MCF 10A (cell line): ENCODE data around the gene SLC66A1. TPM values are rescaled to one million over a fixed set of nuclear protein-coding genes. Genes with fewer than 3 reads are reported as not detected.

Source experiments
- BruUV-seq: library from RNA; stranded (reverse); fragments of 400-500 nt; replicated peaks from 2 replicates; lab custom pipeline; 2021; lab: Mats Ljungman, UMichigan
- CTCF ChIA-PET: fragments of 300-600 bp; sonication (Branson Sonifier 250); formaldehyde crosslinking; extraction: SDS; loops from one replicate; lab custom pipeline; 2021; ENCODE audit warnings: antibody characterized with exemption, inconsistent platforms; lab: Yijun Ruan, JAX
- POLR2A ChIA-PET: fragments of 300-600, 350-650 bp; sonication (Branson Sonifier 250); formaldehyde crosslinking; extraction: SDS; loops from one replicate; lab custom pipeline; 2020; ENCODE audit warnings: antibody characterized with exemption, inconsistent platforms; lab: Yijun Ruan, JAX
- DNase-seq: peaks from one replicate; pipeline ENCODE4 v3.0.0-alpha.2; 2018; ENCODE audit not compliant: unreplicated experiment
- H3K27ac Mint-ChIP-seq: one replicate; pipeline ENCODE4 v1.8.0; 2022; ENCODE audit warnings: mild to moderate bottlenecking, low read depth, mixed read lengths; ENCODE audit not compliant: unreplicated experiment
- H3K27me3 Mint-ChIP-seq: one replicate; pipeline ENCODE4 v1.8.0; 2022; ENCODE audit warnings: mixed read lengths; ENCODE audit not compliant: insufficient read depth, unreplicated experiment
- H3K36me3 Mint-ChIP-seq: one replicate; pipeline ENCODE4 v1.8.0; 2022; ENCODE audit warnings: mild to moderate bottlenecking, moderate library complexity, mixed read lengths; ENCODE audit not compliant: insufficient read depth, unreplicated experiment
- H3K4me1 Mint-ChIP-seq: one replicate; pipeline ENCODE4 v1.8.0; 2022; ENCODE audit warnings: mixed read lengths; ENCODE audit not compliant: insufficient read depth, unreplicated experiment
- H3K4me3 Mint-ChIP-seq: one replicate; pipeline ENCODE4 v1.8.0; 2022; ENCODE audit warnings: mild to moderate bottlenecking, moderate library complexity, mixed read lengths; ENCODE audit not compliant: unreplicated experiment
- H3K9me3 Mint-ChIP-seq: one replicate; pipeline ENCODE4 v1.8.0; 2022; ENCODE audit warnings: mixed read lengths; ENCODE audit not compliant: unreplicated experiment
- CTCF ChIP-seq: fragments of 200-600 bp; IDR thresholded peaks from one replicate; pipeline ENCODE4 v1.8.0; 2022; ENCODE audit warnings: antibody characterized with exemption, mild to moderate bottlenecking; ENCODE audit not compliant: unreplicated experiment
- intact Hi-C: fragments of 100-400 bp; cut with micrococcal nuclease; formaldehyde crosslinking; loops from 2 replicates; pipeline ENCODE4 v1.14.1; 2022
- total RNA-seq: library from RNA; stranded (reverse); gene quantifications from 2 replicates; pipeline ENCODE4 v1.2.3, GENCODE V29; 2022

Gene SLC66A1
- total RNA-seq, 1 experiment from 2014 or later: 16.2 TPM

GRCh38 chr1:19351873-19352272 lies 39.7 kb downstream of the SLC66A1 start:
- intact Hi-C loops: no loop called here
- ChIA-PET POLR2A (no interaction called here), CTCF (interaction anchor here (0.6 to 2.3 kb wide), 2 partner anchors 10 to 143 kb away, joined by 3 to 10 read pairs; no protein-coding TSS in a partner anchor)
- Mint-ChIP-seq H3K27ac (no peak overlapping the region), H3K4me3 (no peak overlapping the region), H3K9me3 (no peaks in the 10 kb centered on the region), H3K4me1 (no peaks in the 10 kb centered on the region), H3K27me3 (no peaks in the 10 kb centered on the region), H3K36me3 (peaks cover 56% of the 10 kb centered on the region)
- no TSS peak for BruUV-seq
- DNase-seq: no peak
- no peak for TF ChIP-seq CTCF

- H3K4me1 Mint-ChIP-seq: no peaks in the 10 kb centered on the region
- H3K27me3 Mint-ChIP-seq: no peaks in the 10 kb centered on the region
- CTCF ChIA-PET: interaction anchor here (1.0 to 1.4 kb wide), 2 partner anchors 9 to 12 kb away, joined by 4 to 7 read pairs; no protein-coding TSS in a partner anchor
- no TSS peak for BruUV-seq
- no peak overlapping the region for H3K4me3 Mint-ChIP-seq
- H3K27ac Mint-ChIP-seq: peak overlapping the region; percentile 55
- H3K36me3 Mint-ChIP-seq: peaks cover 51% of the 10 kb centered on the region
- DNase-seq: no peak
- TF ChIP-seq CTCF: no peak
- intact Hi-C loops: no loop called here
- no peaks in the 10 kb centered on the region for H3K9me3 Mint-ChIP-seq
- POLR2A ChIA-PET: no interaction called here
These were observed 40.7 kb downstream of the SLC66A1 start for GRCh38 chr1:19352839-19353238.

- peaks cover 56% of the 10 kb centered on the region for H3K36me3 Mint-ChIP-seq
- no peak for TF ChIP-seq CTCF
- no TSS peak for BruUV-seq
- no peaks in the 10 kb centered on the region for H3K27me3 Mint-ChIP-seq
- CTCF ChIA-PET: interaction anchor here (1.0 to 1.4 kb wide), 2 partner anchors 10 to 12 kb away, joined by 4 to 7 read pairs; no protein-coding TSS in a partner anchor
- no peak overlapping the region for H3K4me3 Mint-ChIP-seq
- no peak for DNase-seq
- POLR2A ChIA-PET: no interaction called here
- no peaks in the 10 kb centered on the region for H3K4me1 Mint-ChIP-seq
- H3K9me3 Mint-ChIP-seq: no peaks in the 10 kb centered on the region
- intact Hi-C loops: no loop called here
- H3K27ac Mint-ChIP-seq: no peak overlapping the region
These were observed 41.5 kb downstream of the SLC66A1 start for GRCh38 chr1:19353596-19353995.

GRCh38 chr1:19354531-19354981 lies 42.4 kb downstream of the SLC66A1 start:
- no peak for DNase-seq
- H3K27ac Mint-ChIP-seq: no peak overlapping the region
- TF ChIP-seq CTCF: no peak
- H3K4me1 Mint-ChIP-seq: no peaks in the 10 kb centered on the region
- intact Hi-C loops: no loop called here
- no peaks in the 10 kb centered on the region for H3K27me3 Mint-ChIP-seq
- POLR2A ChIA-PET: interaction anchor here (1.3 kb wide), 1 partner anchor 42 kb away, joined by 3 read pairs; the partner anchor contains the start of gene SLC66A1
- peaks cover 55% of the 10 kb centered on the region for H3K36me3 Mint-ChIP-seq
- no peak overlapping the region for H3K4me3 Mint-ChIP-seq
- no peaks in the 10 kb centered on the region for H3K9me3 Mint-ChIP-seq
- no TSS peak for BruUV-seq
- CTCF ChIA-PET: no interaction called here
